Measurements from ENCODE around the gene GRAMD4. TPM values are rescaled to one million over a fixed set of nuclear protein-coding genes. Genes with fewer than 3 reads are reported as not detected.

The GRAMD4 gene, protein sequence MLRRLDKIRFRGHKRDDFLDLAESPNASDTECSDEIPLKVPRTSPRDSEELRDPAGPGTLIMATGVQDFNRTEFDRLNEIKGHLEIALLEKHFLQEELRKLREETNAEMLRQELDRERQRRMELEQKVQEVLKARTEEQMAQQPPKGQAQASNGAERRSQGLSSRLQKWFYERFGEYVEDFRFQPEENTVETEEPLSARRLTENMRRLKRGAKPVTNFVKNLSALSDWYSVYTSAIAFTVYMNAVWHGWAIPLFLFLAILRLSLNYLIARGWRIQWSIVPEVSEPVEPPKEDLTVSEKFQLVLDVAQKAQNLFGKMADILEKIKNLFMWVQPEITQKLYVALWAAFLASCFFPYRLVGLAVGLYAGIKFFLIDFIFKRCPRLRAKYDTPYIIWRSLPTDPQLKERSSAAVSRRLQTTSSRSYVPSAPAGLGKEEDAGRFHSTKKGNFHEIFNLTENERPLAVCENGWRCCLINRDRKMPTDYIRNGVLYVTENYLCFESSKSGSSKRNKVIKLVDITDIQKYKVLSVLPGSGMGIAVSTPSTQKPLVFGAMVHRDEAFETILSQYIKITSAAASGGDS
- total RNA-seq (2014; rRNA removed; shearing (Covaris generic)) (10.6 TPM in 2 replicates), polyA plus RNA-seq (2016; fragmentation: Nextera tagmentation; extraction: Ambion mirVana) (2.6 and 2.9 TPM in 2 replicates)

- H4K20me1 ChIP-seq (ENCODE audit: insufficient read depth) = no peaks in the 10 kb centered on the region
- in situ Hi-C loops (cut with MboI) = no loop called here
- peak; percentile 11 for DNase-seq
Observed at GRCh38 chr22:46619830-46620501, at the start of gene GRAMD4. Gene GRAMD4, plus strand, starts transcription at chr22:46620386. Its CDS starts 6,414 bp downstream, at chr22:46626800.

GRCh38 chr22:46571642-46572250, 48.4 kb upstream of the GRAMD4 start:
- Histone ChIP-seq H3K27me3 (replicated peaks; ENCODE audit: insufficient read depth) (no peaks in the 10 kb centered on the region), H3K36me3 (ENCODE audit: low read depth) (no peaks in the 10 kb centered on the region), H2AFZ (no peak overlapping the region), H3K4me1 (ENCODE audit: insufficient read depth) (no peaks in the 10 kb centered on the region), H3K27ac (no peak overlapping the region), H3F3A (ENCODE audit: insufficient read depth) (no peaks in the 10 kb centered on the region), H3K79me2 (ENCODE audit: insufficient read depth) (no peaks in the 10 kb centered on the region), H3K4me2 (ENCODE audit: unreplicated experiment) (no peak overlapping the region), H3K9me3 (ENCODE audit: low read depth) (no peaks in the 10 kb centered on the region), H3K9ac (no peak overlapping the region), H3K4me3 (no peak overlapping the region), H3K9me2 (ENCODE audit: insufficient read depth) (no peaks in the 10 kb centered on the region), H4K20me1 (ENCODE audit: insufficient read depth) (no peaks in the 10 kb centered on the region)
- no peak for DNase-seq
- 51% methylated on average over 7 of the region's 7 CpGs for WGBS, 2 experiments (ENCODE audit: low coverage in 1 of 2, low lambda C conversion rate in 2 of 2, missing lambda C conversion rate in 2 of 2)
- in situ Hi-C loops (cut with MboI) = no loop called here
- TF ChIP-seq EZH2phosphoT487 (IDR thresholded peaks at IDR 0.05; ENCODE audit: insufficient read depth, low read depth) (no peak), EZH2 (IDR thresholded peaks at IDR 0.05; ENCODE audit: insufficient read depth, poor library complexity, severe bottlenecking) (no peak)

More at GRCh38 chr22:46619830-46620501, at the start of gene GRAMD4:
- Histone ChIP-seq H3K4me3 (no peak within 1 kb of the TSS), H3K9me2 (ENCODE audit: insufficient read depth) (no peaks in the 10 kb centered on the region), H3K4me2 (ENCODE audit: unreplicated experiment) (no peak within 1 kb of the TSS), H2AFZ (no peak within 1 kb of the TSS), H3K9me3 (ENCODE audit: low read depth) (no peaks in the 10 kb centered on the region), H3F3A (ENCODE audit: insufficient read depth) (no peaks in the 10 kb centered on the region), H3K36me3 (ENCODE audit: low read depth) (no peaks in the 10 kb centered on the region), H3K79me2 (ENCODE audit: insufficient read depth) (no peaks in the 10 kb centered on the region), H3K4me1 (ENCODE audit: insufficient read depth) (no peaks in the 10 kb centered on the region), H3K9ac (no peak within 1 kb of the TSS), H3K27ac (no peak within 1 kb of the TSS), H3K27me3 (replicated peaks; ENCODE audit: insufficient read depth) (no peaks in the 10 kb centered on the region)
- WGBS, 2 experiments (ENCODE audit: low coverage in 1 of 2, low lambda C conversion rate in 2 of 2, missing lambda C conversion rate in 2 of 2) = 43 to 45% methylated on average over 17 to 20 of the region's 20 CpGs
- TF ChIP-seq EZH2phosphoT487 (IDR thresholded peaks at IDR 0.05; ENCODE audit: insufficient read depth, low read depth) (no peak), EZH2 (IDR thresholded peaks at IDR 0.05; ENCODE audit: insufficient read depth, poor library complexity, severe bottlenecking) (no peak)

- H3K4me3 ChIP-seq = no peak overlapping the region
- H3K9ac ChIP-seq = no peak overlapping the region
- DNase-seq = no peak
- H3K79me2 ChIP-seq (ENCODE audit: insufficient read depth) = no peaks in the 10 kb centered on the region
- 82 to 86% methylated on average over 19 of the region's 19 CpGs for WGBS, 2 experiments (ENCODE audit: low coverage in 1 of 2, low lambda C conversion rate in 2 of 2, missing lambda C conversion rate in 2 of 2)
- H3K4me2 ChIP-seq (ENCODE audit: unreplicated experiment) = no peak overlapping the region
- no peak overlapping the region for H2AFZ ChIP-seq
- H3K4me1 ChIP-seq (ENCODE audit: insufficient read depth) = peaks cover 4% of the 10 kb centered on the region
- H3K27ac ChIP-seq = no peak overlapping the region
- no peaks in the 10 kb centered on the region for H4K20me1 ChIP-seq (ENCODE audit: insufficient read depth)
- no peaks in the 10 kb centered on the region for H3K27me3 ChIP-seq (replicated peaks; ENCODE audit: insufficient read depth)
- TF ChIP-seq EZH2phosphoT487 (IDR thresholded peaks at IDR 0.05; ENCODE audit: insufficient read depth, low read depth) (no peak), EZH2 (IDR thresholded peaks at IDR 0.05; ENCODE audit: insufficient read depth, poor library complexity, severe bottlenecking) (no peak)
- in situ Hi-C loops (cut with MboI) = no loop called here
- H3K36me3 ChIP-seq (ENCODE audit: low read depth) = no peaks in the 10 kb centered on the region
- no peaks in the 10 kb centered on the region for H3F3A ChIP-seq (ENCODE audit: insufficient read depth)
- H3K9me2 ChIP-seq (ENCODE audit: insufficient read depth) = no peaks in the 10 kb centered on the region
- H3K9me3 ChIP-seq (ENCODE audit: low read depth) = no peaks in the 10 kb centered on the region
Observed at GRCh38 chr22:46572911-46573780, 47.0 kb upstream of the GRAMD4 start.
